GM18907 (cell line): ENCODE results near the gene ZBTB49.
A peak's percentile ranks its signal among the peaks of the same experiment; 100 is the strongest.
"Not testable (repeated sequence)": the region's sequence is repeated elsewhere in the genome, so short reads cannot be mapped to it uniquely, and the experiment has no call there.

ENCODE experiments used
- ATAC-seq: cut with Tn5 transposase; IDR thresholded peaks from one replicate; pipeline ENCODE4 v1.9.1; 2021; ENCODE audit warnings: mild to moderate bottlenecking, moderate library complexity; ENCODE audit not compliant: unreplicated experiment

ZBTB49 gene

DNA sequence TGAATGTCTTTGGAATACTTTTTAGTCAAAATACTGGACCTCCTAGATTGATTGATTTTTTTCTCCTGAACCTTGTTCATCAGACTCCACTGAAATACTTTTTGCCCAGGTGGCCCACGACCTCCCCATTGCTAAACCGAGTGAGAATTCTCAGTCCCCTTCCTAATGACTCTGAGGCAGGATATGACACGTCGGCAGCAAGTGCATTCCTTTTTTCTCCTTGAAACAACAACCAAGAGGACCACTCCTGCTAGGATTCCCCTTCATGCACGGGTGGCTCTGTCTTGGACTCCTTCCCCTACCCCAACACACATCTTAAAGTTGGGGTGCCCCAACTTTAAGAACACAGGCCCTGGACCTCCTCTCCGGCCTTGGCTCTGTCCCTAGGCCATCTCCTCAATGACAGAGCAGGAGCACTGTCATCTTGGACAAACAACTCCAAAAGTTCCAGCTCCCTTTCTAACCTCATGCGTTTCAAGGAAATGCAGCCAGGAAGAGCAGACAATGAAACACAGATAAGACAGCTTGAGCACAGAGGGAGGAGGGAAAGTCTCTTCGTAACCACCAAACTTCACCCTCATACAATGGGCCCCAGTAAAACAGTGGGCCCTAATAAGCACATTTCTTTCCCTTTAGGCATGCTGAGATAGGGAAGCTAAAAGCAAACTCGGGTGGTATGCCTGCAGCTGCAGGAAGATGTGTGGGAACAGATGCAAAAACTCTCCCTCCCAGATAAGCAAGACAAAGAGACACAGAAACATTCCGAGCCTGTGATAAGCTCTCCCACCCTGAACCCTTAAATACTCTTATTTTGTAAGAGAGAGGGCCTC is 33.9 kb downstream of the ZBTB49 start:
- no peak for ATAC-seq

GRCh38 chr4:4325321-4325720 is 35.3 kb downstream of the ZBTB49 start:
- no peak for ATAC-seq

DNA sequence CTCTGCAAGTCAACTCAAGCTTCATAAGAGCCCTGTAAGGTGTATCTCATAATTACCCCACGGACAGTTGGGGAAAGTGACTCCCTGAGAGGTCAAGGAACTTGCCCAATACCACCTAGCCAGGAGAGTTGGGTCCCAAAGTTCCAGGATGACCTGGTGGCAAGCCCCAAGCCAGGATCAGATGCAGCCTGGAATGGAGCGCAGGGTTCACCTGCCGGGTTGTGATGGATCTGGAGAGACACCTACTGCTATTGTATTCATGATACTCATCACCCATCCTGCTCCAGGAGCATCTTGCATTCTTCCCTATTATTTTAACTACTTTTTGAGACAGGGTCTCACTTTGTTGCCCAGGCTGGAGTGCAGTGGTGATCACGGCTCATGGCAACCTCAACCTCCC is 36.1 kb downstream of the ZBTB49 start:
- no peak for ATAC-seq

GRCh38 chr4:4327652-4328121 is 37.6 kb downstream of the ZBTB49 start:
- no peak for ATAC-seq

DNA sequence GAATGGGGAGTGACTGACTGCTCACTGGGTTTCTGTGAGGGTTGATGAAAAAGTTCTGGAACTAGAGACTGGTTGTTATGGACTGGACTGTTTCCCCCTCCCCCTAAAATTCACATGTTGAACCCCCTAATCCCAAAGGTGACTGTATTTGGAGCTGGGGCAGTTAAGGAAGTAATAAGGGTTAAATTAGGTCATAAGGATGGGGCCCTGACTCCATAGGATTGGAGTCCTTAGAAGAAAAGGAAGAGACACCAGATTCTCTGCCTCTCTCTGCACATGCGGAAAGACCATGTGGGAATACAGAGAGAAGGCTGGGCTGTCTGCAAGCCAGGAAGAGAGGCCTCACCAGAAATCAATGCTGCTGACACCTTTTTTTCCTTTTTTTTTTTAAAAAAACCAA is 38.2 kb downstream of the ZBTB49 start:
- no peak for ATAC-seq

- no peak for ATAC-seq
Observed at GRCh38 chr4:4328840-4329239, 38.8 kb downstream of the ZBTB49 start.

- no peak for ATAC-seq
Observed at GRCh38 chr4:4329496-4329895, 39.4 kb downstream of the ZBTB49 start.

DNA sequence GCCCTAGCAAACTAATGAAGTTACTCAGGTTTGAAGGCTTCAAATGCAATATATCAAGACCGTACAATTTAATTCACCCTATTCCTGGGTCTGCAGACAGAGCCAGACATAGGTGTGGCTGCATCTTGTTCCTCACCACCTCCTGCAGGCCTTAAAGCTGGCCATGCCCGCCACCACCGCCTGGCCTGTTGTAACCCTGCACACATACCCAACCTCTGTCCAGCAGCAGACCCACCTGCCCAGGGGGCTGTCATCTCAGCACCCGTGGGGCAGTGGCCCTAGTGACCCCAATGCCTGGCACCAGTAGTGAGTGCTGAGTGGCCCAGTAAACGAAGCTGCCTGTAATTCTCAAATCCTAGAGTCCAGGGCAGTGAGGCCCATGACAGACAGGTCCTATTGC is 40.7 kb downstream of the ZBTB49 start:
- ATAC-seq = no peak

- no peak for ATAC-seq
Observed at GRCh38 chr4:4332529-4332928, 42.5 kb downstream of the ZBTB49 start.

- ATAC-seq = no peak
Observed at GRCh38 chr4:4333265-4333706, 43.2 kb downstream of the ZBTB49 start.

DNA sequence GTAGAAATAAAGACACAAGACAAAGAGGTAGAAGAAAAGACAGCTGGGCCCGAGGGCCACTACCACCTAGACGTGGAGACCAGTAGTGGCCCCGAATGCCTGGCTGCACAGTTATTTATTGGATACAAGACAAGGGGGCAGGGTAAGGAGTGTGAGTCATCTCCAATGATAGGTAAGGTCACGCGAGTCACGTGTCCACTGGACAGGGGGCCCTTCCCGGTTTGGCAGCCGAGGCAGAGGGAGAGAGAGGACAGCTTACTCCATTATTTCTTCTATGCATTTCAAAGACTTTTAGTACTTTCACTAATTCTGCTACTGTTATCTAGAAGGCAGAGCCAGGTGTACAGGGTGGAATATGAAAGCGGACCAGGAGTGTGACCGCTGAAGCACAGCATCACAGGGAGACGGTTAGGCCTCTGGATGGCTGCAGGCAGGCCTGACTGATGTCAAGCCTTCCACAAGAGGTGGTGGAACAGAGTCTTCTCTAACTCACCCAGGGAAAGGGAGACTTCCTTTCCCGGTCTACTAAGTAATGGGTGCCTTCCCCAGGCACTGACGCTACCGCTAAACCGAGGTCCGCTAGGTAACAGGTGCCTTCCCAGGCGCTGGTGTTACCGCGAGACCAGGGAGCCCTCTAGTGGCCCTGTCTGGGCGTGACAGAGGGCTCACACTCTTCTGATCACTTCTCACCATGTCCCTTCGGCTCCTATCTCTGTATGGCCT is 44.9 kb downstream of the ZBTB49 start:
- ATAC-seq = peak; percentile 61

DNA sequence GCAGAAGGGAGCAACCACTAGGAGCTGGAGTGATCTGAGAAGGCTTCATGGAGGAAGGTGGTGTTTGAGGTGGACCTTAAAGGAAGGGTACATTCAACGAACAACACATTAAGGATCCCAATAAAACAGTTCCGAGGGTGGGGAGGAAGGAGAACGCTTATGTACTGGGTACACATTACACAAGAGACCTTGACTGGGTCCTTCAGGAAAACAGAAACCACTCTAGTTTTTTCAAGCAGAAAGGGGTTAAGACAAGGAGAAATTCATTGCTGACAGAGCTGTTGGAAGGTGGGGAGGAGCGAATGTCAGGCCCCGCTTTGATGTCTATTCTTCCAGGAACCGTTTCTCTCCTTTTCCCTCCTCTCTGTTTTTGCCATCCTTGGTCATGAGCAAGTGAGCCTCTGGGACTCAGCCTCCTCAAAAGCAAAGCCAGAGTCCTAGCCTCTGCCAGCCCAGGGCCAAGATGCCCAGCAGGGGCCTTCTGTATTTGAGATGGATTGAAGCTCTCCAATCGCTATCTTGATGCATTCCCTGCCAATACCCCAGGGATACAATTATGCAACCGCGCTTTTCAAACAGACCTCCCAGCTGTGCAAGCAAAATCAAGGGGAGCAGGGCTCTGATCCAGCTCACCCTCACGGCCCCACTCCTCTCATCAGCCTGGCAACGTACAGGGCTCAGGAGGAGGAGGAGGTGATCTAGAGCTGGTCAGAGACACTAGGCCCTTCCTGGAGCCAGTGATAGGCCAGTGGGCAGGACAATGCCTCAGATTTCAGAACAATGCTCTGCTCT is 48.4 kb downstream of the ZBTB49 start:
- ATAC-seq = no peak

DNA sequence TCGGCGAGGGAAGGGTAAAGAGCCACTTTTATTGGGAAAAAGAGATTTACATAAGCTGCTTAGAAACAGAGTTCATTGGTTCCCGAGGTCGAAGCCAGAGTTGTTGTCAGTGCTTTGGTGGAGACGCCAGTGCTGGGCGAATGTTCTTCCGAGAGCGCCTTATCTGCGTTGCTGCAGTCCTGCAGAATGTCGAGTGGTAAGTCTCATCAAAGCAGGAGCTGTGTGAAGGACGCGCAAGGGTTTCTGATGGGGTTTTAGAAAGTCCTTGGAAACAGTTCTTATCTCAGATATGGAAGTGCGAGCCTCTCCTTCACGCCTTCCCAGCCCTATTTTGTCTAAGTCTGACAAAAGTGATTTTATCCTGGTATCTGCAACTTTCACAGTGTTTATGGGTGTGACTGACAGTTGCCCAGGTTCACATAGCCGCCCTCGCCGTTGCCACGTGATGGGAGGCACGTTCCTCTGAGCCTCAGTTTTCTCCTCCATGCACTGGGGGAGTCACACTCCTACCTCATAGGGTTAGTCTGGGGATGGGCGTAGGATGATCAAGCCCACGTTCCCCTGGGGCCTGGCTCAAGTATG is 49.5 kb downstream of the ZBTB49 start:
- no peak for ATAC-seq

DNA sequence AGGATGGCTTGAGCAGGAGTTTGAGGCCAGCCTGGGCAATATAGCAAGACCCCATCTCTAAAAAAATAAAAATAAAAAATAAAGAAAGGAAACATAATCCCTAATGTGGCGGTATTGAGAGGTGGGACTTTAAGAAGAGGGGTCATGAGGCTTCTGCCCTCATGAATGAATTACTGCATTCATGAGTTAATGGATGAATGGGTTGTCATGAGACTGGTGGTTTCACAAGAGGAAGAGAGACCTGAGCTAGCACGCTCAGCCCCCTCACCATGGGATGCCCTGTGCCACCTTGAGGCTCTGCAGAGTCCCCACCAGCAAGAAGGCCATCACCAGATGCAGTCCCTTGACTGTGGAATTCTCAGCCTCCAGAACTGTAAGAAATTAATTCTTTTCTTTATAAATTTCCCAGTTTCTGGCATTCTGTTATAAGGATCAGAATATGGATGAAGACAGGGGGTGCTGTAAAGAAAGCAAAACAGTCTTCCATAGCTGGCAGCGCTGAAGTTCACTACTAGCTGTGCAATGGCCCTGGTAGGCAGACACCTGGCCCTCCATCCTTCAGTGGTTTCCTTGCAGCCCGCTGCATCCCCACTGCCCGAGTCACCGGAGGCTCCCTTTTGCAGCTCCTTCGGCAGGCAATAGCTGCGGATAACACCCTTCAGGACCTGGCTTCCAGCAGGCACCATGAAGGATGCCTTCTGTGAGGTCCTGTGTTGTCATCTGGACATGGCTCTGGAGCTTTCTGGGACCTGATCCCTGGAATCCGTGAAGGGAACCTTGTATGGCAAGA is 52.0 kb downstream of the ZBTB49 start:
- no peak for ATAC-seq

- no peak for ATAC-seq
Observed at GRCh38 chr4:4343038-4343437, 53.0 kb downstream of the ZBTB49 start.

DNA sequence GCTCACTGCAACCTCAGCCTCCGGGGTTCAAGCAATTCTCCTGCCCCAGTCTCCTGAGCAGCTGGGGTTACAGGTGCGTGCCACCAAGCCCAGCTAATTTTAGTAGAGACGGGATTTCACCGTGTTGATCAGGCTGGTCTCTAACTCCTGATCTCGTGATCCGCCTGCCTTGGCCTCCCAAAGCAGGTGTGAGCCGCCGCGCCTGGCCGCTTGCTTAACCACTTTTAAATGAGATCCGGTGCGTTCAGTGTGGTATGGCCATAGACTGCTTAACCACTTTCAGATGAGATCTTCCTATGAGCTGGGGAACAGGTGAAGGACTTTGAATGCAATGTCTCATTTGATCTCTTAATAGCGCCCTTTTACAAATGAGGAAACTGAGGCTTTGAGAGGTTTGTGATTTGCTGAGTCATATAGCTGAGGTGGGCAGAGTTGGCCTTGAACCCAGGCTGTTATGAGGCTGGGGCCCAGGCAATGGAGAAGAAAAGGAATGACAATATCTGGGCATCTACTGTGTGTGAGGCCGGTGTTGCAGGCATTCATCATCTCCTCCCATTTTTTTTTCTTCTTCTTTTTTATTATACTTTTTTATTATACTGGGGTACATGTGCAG is 55.0 kb downstream of the ZBTB49 start:
- ATAC-seq = peak; percentile 87

DNA sequence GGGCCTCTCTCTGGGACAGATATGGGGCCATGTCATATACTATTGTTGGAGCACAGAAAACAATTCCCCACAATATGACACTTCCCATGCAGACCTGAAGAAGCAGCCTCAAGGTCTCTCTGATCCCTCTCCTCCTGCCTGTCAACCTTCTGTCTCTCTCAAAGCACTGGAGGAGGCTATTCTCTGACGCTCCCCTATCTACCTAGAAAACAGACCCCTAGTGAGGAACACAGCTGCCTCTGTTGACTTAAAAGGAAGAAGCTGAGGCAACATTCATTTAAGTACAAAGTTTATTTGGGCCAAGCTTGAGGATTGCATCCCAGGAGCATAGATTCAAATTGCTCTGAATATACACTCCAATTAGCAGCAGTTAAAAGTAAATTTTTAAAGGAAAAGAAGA is 57.5 kb downstream of the ZBTB49 start:
- no peak for ATAC-seq

DNA sequence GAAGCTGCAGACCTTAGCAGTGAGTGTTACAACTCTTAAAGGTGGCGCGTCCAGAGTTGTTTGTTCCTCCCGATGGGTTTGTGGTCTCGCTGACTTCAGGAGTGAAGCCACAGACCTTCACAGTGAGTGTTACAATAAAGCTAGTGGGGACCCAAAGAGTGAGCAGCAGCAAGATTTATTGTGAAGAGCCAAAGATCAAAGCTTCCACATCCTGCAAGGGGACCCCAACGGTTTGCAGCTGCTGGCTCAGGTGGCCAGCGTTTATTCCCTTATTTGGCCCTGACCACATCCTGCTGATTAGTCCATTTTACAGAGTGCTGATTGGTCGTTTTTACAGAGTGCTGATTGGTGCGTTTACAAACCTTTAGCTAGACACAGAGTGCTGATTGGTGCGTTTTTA is 58.5 kb downstream of the ZBTB49 start:
- ATAC-seq = not testable (repeated sequence)

DNA sequence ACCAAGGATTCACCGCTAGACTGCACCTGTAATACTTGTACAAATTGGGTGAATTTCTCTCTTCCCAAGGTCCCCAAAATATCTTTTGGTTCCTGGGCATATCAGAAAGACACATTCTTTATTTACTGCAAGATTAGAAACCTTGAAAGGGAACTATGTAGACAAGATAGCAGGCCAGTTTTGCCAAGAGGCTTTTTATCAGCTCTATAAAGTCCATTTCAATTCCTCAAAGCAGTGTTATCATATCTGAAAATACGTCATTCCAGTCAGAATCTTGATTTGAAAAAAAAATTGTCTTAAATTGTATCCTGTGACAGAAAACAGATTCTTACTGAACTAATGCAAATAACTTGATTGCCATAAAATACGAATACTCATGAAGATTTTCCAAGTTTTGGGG is 59.8 kb downstream of the ZBTB49 start:
- no peak for ATAC-seq

- ATAC-seq = no peak
Observed at GRCh38 chr4:4350909-4351308, 60.9 kb downstream of the ZBTB49 start.
